ENCODE measurements around the gene AGBL2.
"Not testable (repeated sequence)": the region's sequence is repeated elsewhere in the genome, so short reads cannot be mapped to it uniquely, and the experiment has no call there.

The AGBL2 gene

DNA sequence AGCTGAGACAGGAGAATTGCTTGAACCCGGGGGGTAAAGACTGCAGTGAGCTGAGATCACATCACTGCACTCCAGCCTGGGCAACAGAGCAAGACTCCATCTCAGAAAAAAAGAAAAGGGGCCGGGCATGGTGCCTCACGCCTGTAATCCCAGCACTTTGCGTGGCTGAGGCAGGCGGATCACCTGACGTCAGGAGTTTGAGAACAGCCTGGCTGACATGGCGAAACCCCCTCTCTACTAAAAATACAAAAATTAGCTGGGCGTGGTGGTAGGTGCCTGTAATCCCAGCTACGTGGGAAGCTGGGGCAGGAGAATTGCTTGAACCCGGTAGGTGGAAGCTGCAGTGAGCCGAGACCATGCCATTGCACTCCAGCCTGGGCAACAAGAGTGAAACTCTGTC, 78.8 kb downstream of the AGBL2 start:
- not testable (repeated sequence) for DNase-seq (ENCODE audit: low read depth, low spot score)

DNA sequence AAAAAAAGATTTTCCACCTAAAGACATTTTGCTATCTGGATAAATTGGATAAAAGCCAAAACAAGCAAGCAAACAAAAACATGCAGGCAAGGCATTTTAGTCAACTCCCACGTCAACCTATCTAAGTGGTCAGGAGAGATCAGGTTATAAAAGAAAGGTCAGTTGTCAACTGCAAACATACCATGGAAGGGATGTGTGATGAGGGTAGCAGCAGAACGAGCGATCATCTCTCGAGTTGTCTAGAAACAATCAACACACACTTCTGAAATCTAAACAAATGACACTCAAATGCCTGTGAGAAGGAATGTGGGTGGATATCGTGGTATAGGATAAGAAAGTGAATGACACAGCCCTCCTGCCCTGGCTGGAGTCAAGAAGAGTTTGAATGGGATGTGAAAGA, 83.7 kb downstream of the AGBL2 start:
- no peak for DNase-seq (ENCODE audit: low read depth, low spot score)

DNA sequence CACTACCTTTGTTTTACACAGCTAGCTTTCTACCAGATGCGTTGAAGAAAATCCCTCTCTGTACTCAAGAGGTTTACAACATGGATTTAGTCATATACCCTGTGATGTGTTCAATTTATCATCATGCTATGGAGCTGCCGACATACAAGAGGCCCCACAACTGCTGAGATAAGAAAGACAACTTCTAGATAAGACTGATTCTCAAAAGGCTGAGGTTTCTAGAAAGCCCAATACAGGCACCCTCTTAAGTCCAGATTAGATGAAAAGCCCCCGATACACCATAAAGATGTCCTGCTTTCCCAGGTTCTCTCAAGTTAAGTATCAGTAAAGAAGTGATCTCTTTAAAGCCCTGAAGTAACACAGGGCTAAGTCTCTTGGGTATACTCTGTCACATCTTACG, 87.1 kb downstream of the AGBL2 start:
- no peak for DNase-seq (ENCODE audit: low read depth, low spot score)

DNA sequence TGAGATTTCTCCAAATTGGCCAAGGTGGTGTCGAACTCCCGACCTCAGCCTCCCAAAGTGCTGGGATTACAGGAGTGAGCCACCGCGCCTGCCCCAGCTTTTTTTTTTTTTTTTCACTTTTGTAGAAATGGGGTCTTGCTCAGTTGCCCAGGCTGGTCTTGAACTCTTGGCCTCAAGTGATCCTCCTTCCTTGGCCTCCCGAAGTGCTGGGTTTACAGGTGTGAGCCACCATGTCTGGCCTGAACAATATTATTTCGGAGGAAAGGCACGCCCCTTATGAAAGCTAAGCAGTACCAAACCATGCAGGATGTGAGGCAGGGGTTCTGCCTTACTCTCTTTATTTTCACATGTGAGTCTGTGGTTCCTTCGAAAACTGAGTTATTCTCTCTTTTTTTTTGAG, 88.9 kb downstream of the AGBL2 start:
- no peak for DNase-seq (ENCODE audit: low read depth, low spot score)

DNA sequence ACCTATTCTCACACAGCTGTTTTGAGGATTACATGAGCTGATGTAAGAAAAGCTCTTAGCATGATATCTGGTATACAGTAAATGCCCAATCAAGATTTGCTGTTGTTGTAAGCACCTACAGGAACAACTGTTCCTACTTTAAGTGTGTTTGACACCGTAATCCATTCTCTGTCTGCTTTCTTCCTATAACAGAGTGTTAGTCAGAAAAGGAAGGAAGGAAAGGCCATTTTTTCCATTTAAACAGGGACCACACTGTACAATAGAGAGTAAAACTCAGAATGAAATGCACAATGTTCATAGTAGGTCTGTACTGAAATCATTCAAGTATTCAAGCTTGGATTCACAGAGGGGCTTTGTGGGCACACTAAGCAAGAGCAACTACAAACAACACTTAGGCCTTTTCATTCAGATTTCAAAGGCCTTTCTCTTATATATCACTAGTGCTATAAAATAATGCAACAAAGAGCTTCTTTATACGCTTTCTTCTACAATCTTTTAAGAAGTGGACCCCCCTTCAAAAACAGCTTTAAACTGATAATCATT, 94.3 kb downstream of the AGBL2 start:
- DNase-seq (ENCODE audit: low read depth, low spot score) = no peak

DNA sequence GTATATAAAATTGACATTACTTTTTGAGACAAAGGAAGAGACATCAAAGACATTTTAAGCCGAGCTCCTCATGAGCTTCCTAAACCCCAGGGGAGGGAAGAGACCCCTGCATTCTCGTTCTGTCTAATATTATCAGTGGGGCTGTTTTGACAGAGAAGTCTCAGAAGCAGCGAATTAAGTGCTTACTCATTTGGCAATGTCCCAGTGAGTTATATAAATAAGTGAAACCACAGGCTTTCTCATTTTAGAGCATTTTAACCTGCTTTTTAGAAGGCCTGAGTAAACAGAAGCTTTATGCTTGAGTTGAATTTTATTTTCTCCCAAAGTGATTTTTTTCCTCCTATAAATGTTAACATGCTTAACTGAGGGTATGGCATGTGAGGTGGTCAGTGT, 97.8 kb downstream of the AGBL2 start:
- no peak for DNase-seq (ENCODE audit: low read depth, low spot score)

DNA sequence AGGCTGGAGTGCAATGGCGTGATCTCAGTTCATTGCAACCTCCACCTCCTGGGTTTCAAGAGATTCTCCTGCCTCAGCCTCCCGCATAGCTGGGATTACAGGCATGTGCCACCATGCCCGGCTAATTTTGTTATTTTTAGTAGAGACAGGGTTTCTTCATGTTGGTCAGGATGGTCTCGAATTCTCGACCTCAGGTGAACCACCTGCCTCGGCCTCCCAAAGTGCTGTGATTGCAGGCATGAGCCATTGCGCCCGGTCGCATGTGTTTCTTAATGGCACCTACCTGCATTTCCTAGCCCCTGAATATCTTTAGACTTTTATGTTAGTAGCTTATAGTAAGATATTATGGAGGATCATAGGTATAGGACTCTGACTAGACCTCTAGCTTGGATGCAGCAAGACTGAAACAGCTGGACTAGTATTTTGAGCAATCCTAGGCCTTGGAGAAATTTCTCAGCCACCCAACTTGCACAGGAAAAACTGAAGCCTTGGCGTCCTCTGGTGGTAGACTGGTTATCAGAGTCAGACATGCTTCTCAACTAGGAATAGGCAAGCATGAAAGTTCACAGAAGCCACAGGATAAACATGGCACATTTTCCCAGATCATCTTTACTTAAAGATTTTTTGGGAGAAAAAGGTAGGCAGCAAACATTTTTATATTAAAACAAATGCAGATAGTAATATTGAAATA, 98.3 kb downstream of the AGBL2 start:
- peak; percentile 54 for DNase-seq (ENCODE audit: low read depth, low spot score)

DNA sequence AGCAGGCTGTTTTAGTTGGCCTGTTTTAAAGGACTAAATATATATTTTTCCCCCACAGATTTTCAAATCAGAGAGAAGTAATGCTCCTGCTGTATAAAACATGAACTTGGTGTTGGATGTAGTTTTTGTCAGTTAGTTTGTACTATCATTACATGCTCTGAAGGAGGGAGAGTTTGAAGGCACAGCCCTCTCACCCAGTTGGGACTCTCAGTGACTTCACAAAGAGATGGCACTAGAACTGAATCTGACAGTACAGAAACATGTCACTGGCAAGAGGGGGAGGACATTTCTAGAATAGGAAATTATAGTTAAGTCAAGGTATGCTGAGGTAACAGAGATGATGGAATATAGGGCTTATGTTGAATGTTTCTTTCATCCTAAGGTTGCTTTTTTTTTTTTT, 99.9 kb downstream of the AGBL2 start:
- DNase-seq (ENCODE audit: low read depth, low spot score) = no peak

DNA sequence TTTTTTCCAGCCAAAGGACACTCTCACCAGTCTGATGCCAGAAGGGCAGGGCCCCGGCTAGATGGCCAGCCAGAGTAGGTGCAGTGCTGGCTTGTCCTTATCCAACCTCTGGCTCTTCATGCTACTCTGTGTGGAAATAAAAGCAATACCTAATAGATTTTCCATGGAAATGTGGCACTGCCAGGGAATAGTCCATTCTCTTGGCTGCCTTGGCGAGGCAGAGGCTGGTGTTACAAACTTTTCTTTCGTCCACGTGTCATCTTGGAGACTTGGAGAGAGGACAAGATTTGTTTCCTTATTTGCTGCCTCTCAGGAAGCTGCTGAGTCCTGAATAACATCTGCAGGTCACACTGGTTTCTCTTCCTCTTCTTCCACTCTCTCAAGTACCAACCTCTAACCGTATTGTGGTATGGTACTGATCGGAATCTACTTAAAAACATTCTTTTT, 103.8 kb downstream of the AGBL2 start:
- no peak for DNase-seq (ENCODE audit: low read depth, low spot score)

DNA sequence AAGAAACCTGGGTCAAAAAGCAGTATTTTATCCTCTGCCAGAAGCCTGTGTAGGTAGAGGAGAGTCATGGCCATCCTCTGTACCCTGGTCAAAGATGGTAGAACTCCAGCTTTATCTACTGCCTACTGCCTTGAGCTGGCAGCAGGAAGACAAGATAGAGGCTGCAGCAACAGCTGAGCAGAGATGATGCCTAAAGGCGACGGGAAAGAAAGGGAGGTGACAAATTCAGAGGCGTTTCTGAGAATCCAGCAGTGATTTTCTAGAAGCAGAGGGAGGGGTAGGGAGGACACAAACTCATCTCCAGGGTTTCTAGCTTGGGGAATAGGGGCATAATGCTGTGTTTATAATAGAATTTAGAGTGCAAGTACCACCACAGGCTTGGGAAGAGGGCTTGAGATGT, 105.5 kb downstream of the AGBL2 start:
- no peak for DNase-seq (ENCODE audit: low read depth, low spot score)
